D721Med (cell line): Measurements from ENCODE around the gene NHSL1.

Experiments used
- DNase-seq: peaks from one replicate; pipeline ENCODE4 v3.0.0; 2011; ENCODE audit warnings: low spot score; ENCODE audit not compliant: insufficient read length
- FAIRE-seq: peaks from 2 replicates; lab custom pipeline; 2011; peaks lifted over from hg19 to GRCh38; lab: Jason Lieb, UNC
- CTCF ChIP-seq: IDR thresholded peaks from 2 replicates; pipeline ENCODE4 v1.5.1; 2012; ENCODE audit warnings: mild to moderate bottlenecking, control low read depth; ENCODE audit not compliant: insufficient read depth; ENCODE audit errors: missing control alignments

Gene NHSL1

DNA sequence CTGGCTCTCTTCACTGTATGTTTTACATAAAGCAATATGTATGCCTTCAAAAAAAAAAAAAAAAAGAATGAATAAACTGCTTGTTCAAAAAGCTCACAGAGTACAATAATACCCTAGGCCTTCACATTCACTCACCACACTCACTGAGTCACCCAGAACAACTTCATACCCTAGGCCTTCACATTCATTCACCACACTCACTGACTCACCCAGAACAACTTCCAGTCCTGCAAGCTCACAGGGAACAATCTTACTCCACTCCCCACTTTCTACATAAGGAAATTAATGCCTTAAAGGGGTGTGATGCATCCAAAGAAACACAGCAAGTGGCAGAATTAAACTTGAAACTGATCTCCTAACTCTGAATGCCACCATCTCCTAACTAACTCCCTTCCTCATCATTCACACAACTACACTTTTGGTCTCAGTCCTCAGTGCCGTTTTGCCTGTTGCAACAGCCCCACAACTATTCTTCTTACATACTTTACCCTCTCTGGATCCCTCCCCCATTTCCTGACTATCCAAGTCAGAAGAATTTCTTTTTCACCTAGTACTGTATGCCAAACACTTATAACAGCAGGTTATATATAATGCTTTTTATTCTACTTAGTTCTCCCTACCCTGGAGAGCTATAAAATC is 34.2 kb downstream of the NHSL1 start:
- DNase-seq (no peak), FAIRE-seq (no peak)

DNA sequence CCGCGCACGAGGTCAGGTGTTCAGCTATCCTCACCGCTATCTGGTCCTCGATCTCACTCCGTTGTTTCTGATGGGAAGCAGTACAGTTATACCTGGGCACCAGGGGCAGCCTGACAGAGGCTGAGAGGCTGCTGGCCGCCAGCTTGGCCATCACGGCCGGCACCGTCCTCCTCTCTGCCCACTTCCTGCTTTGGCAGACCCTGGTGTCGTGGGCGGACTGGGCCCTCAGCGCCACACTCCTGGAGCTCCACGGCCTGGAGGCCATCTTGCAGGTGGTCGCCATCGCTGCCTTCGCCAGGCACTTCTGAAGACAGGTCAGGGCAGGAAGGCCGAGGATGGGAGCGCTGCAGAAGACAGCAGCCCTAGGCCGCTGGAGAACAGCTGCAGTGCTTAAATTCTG is 35.2 kb downstream of the NHSL1 start:
- no peak for FAIRE-seq
- TF ChIP-seq CTCF = no peak
- DNase-seq = no peak

More for the DNA sequence above, 34.2 kb downstream of the NHSL1 start:
- no peak for TF ChIP-seq CTCF

DNA sequence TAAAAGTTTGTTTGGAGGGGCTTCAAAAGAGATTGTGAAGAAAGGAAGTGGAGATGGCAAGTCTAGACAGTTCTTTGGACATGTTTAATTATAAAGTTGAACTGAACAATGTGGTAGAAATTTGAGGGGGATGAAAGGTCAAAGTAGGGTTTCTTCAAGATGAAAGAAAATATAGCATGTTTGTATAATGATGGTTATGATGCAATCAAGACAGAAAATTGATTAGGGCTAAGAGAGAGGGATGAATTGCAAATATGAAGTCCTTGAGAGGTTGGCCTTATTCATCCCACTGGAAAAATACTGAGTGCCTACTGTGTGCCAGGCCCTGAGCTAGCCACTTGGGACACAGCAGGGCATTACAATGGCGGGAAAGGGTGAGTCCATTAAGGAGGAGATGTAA is 37.6 kb downstream of the NHSL1 start:
- no peak for TF ChIP-seq CTCF
- FAIRE-seq (no peak), DNase-seq (no peak)

DNA sequence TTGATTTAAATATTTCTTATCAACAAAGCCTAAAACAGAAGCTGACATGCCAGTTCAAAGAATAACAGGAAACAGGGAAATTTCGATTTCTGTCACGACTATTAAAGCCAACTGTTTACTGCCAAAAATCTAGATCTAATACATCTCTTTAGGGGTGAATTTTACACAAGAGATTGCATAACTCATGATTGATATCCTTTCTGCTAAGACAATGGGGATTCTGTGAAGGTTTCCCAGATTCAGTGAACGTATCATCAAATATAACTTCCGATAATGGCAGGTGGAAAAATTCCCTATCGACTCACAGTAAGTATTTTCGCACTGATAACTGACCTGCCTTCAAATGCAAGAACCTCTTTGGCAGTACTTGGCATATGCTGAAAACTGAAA is 42.9 kb downstream of the NHSL1 start:
- DNase-seq (no peak), FAIRE-seq (no peak)
- no peak for TF ChIP-seq CTCF

- DNase-seq = no peak
- no peak for FAIRE-seq
Measured at GRCh38 chr6:138455746-138456400, 43.4 kb downstream of the NHSL1 start.

GRCh38 chr6:138454981-138455706 is 44.1 kb downstream of the NHSL1 start:
- TF ChIP-seq CTCF = no peak
- FAIRE-seq (no peak), DNase-seq (no peak)

More at GRCh38 chr6:138455746-138456400, 43.4 kb downstream of the NHSL1 start:
- no peak for TF ChIP-seq CTCF
